HepG2 (cell line): ENCODE data around the gene PLXNC1. TPM values are rescaled to one million over a fixed set of nuclear protein-coding genes. Genes with fewer than 3 reads are reported as not detected.
A peak's percentile ranks its signal among the peaks of the same experiment; 100 is the strongest.

Source experiments
- ARID2 ChIP-seq: sonication (generic); formaldehyde crosslinking; IDR thresholded peaks from 2 replicates; pipeline ENCODE4 v1.8.1; 2022; ENCODE audit warnings: mild to moderate bottlenecking, missing genetic modification reagents, borderline replicate concordance
- CAMTA2 ChIP-seq: sonication (generic); formaldehyde crosslinking; IDR thresholded peaks from 2 replicates; pipeline ENCODE4 v1.4.0; 2020; ENCODE audit warnings: mild to moderate bottlenecking, missing genetic modification reagents, borderline replicate concordance
- CBFB ChIP-seq: sonication (generic); formaldehyde crosslinking; IDR thresholded peaks from 2 replicates; pipeline ENCODE4 v1.4.0; 2020; ENCODE audit warnings: missing genetic modification reagents
- EED ChIP-seq: sonication (generic); formaldehyde crosslinking; IDR thresholded peaks from 2 replicates; pipeline ENCODE4 v1.5.0; 2020; ENCODE audit warnings: mild to moderate bottlenecking, missing genetic modification reagents
- HOXA5 ChIP-seq: sonication (generic); formaldehyde crosslinking; IDR thresholded peaks from 2 replicates; pipeline ENCODE4 v1.4.0; 2020; ENCODE audit warnings: missing genetic modification reagents
- KDM2A ChIP-seq: sonication (generic); formaldehyde crosslinking; IDR thresholded peaks from 2 replicates; pipeline ENCODE4 v1.4.0; 2020; ENCODE audit warnings: low read depth, missing genetic modification reagents, borderline replicate concordance
- NAIF1 ChIP-seq: sonication (generic); formaldehyde crosslinking; IDR thresholded peaks from 2 replicates; pipeline ENCODE4 v1.5.0; 2020; ENCODE audit warnings: mild to moderate bottlenecking, missing genetic modification reagents, borderline replicate concordance
- RAD21 ChIP-seq: fragments of 450-650 bp; formaldehyde crosslinking; IDR thresholded peaks from 2 replicates; pipeline ENCODE4 v1.5.0; 2020; ENCODE audit warnings: mild to moderate bottlenecking
- RBM22 ChIP-seq: fragments of 200-400 bp; formaldehyde crosslinking; optimal IDR thresholded peaks from 2 replicates; pipeline ENCODE3; 2017; ENCODE audit warnings: mild to moderate bottlenecking, low read length, moderate library complexity
- YEATS4 ChIP-seq: sonication (generic); formaldehyde crosslinking; IDR thresholded peaks from 2 replicates; pipeline ENCODE4 v1.4.0; 2020; ENCODE audit warnings: missing genetic modification reagents, borderline replicate concordance
- ZMYM3 ChIP-seq: sonication (generic); formaldehyde crosslinking; IDR thresholded peaks from 2 replicates; pipeline ENCODE4 v1.5.1; 2020; ENCODE audit warnings: mild to moderate bottlenecking, missing genetic modification reagents
- ZNF234 ChIP-seq: sonication (generic); formaldehyde crosslinking; conservative IDR thresholded peaks from 2 replicates; pipeline ENCODE4 v1.5.1; 2020; ENCODE audit warnings: mild to moderate bottlenecking, missing genetic modification reagents
- ZNF547 ChIP-seq: sonication (generic); formaldehyde crosslinking; IDR thresholded peaks from 2 replicates; pipeline ENCODE4 v1.5.1; 2020; ENCODE audit warnings: mild to moderate bottlenecking, missing genetic modification reagents
- ZNF589 ChIP-seq: sonication (generic); formaldehyde crosslinking; conservative IDR thresholded peaks from 2 replicates; pipeline ENCODE4 v1.8.0; 2022; ENCODE audit warnings: mild to moderate bottlenecking, moderate library complexity, missing genetic modification reagents
- ZNF720 ChIP-seq: sonication (generic); formaldehyde crosslinking; IDR thresholded peaks from 2 replicates; pipeline ENCODE4 v1.4.0; 2020; ENCODE audit warnings: missing genetic modification reagents
- ZNF841 ChIP-seq: sonication (generic); formaldehyde crosslinking; IDR thresholded peaks from 2 replicates; pipeline ENCODE4 v1.8.1; 2023; ENCODE audit warnings: missing genetic modification reagents, borderline replicate concordance
- polyA plus RNA-seq, 8 experiments: library from polyadenylated mRNA; depleted of rRNA in 3 of 8; stranded (reverse) in 7 of 8; unstranded in 1 of 8; fragments of >200 nt; fragmentation: Illumina TruSeq in 4 of 8; extraction: Trizol in 4 of 8; gene quantifications; 2 replicates each; pipeline versions ENCODE4 v1.2.1 to v1.2.3, GENCODE V29; 2011 to 2016; ENCODE audit warnings: low read depth in 4 of 8, missing spikeins in 1 of 8, mixed read lengths in 1 of 8; ENCODE audit not compliant: insufficient read depth in 1 of 8
- total RNA-seq, 5 experiments: library from RNA; depleted of rRNA; stranded (reverse); fragments of >200 nt; fragmentation: Illumina TruSeq; extraction: Trizol; gene quantifications; 2 replicates each; pipeline ENCODE4 v1.2.3, GENCODE V29; 2016; ENCODE audit warnings: low read depth in 1 of 5
- TF ChIP-seq, protein P1 (sequence below): sonication (generic); formaldehyde crosslinking; IDR thresholded peaks from 2 replicates; pipeline ENCODE4 v1.4.0; 2020; ENCODE audit warnings: mild to moderate bottlenecking, missing genetic modification reagents
- TF ChIP-seq, protein P2 (sequence below): sonication (generic); formaldehyde crosslinking; IDR thresholded peaks from 2 replicates; pipeline ENCODE4 v1.8.0; 2022; ENCODE audit warnings: mild to moderate bottlenecking, missing genetic modification reagents, moderate library complexity
- TF ChIP-seq, protein P3 (sequence below): IDR thresholded peaks from 2 replicates; pipeline ENCODE4 v1.6.1; 2012; ENCODE audit warnings: low read depth, low read length, improper control_type of control experiment

PLXNC1 gene
- total and polyA plus RNA-seq, 2 of the 13 experiments (the other 11 are each of a cell fraction or from before 2014, with no cell fraction given), result 6.6 to 11.2 TPM

DNA sequence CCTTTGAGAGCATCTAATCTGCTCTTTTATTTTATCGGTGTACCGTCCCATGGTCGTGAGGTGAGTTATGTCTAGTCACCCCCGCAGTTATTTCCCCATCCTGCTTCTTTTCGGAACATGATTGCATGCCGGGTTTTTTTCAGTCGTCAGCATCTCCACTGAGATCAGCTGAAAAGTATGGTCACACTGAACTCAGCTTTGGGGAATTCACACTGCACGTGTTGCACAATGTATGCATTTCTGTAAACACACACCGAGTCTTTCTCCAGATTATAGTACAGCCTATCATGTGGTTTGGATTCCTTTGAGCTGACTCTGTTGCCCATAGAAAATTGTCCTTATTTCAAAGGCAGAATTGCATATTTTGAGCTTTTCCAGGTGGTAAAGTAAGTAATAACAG lies 24.6 kb downstream of the PLXNC1 start (continued):
- no peak for TF ChIP-seq ARID2
- TF ChIP-seq ZNF720 (CRISPR knock-in tag), result no peak
- no peak for TF ChIP-seq EED (CRISPR knock-in tag)
- TF ChIP-seq, protein P1, sequence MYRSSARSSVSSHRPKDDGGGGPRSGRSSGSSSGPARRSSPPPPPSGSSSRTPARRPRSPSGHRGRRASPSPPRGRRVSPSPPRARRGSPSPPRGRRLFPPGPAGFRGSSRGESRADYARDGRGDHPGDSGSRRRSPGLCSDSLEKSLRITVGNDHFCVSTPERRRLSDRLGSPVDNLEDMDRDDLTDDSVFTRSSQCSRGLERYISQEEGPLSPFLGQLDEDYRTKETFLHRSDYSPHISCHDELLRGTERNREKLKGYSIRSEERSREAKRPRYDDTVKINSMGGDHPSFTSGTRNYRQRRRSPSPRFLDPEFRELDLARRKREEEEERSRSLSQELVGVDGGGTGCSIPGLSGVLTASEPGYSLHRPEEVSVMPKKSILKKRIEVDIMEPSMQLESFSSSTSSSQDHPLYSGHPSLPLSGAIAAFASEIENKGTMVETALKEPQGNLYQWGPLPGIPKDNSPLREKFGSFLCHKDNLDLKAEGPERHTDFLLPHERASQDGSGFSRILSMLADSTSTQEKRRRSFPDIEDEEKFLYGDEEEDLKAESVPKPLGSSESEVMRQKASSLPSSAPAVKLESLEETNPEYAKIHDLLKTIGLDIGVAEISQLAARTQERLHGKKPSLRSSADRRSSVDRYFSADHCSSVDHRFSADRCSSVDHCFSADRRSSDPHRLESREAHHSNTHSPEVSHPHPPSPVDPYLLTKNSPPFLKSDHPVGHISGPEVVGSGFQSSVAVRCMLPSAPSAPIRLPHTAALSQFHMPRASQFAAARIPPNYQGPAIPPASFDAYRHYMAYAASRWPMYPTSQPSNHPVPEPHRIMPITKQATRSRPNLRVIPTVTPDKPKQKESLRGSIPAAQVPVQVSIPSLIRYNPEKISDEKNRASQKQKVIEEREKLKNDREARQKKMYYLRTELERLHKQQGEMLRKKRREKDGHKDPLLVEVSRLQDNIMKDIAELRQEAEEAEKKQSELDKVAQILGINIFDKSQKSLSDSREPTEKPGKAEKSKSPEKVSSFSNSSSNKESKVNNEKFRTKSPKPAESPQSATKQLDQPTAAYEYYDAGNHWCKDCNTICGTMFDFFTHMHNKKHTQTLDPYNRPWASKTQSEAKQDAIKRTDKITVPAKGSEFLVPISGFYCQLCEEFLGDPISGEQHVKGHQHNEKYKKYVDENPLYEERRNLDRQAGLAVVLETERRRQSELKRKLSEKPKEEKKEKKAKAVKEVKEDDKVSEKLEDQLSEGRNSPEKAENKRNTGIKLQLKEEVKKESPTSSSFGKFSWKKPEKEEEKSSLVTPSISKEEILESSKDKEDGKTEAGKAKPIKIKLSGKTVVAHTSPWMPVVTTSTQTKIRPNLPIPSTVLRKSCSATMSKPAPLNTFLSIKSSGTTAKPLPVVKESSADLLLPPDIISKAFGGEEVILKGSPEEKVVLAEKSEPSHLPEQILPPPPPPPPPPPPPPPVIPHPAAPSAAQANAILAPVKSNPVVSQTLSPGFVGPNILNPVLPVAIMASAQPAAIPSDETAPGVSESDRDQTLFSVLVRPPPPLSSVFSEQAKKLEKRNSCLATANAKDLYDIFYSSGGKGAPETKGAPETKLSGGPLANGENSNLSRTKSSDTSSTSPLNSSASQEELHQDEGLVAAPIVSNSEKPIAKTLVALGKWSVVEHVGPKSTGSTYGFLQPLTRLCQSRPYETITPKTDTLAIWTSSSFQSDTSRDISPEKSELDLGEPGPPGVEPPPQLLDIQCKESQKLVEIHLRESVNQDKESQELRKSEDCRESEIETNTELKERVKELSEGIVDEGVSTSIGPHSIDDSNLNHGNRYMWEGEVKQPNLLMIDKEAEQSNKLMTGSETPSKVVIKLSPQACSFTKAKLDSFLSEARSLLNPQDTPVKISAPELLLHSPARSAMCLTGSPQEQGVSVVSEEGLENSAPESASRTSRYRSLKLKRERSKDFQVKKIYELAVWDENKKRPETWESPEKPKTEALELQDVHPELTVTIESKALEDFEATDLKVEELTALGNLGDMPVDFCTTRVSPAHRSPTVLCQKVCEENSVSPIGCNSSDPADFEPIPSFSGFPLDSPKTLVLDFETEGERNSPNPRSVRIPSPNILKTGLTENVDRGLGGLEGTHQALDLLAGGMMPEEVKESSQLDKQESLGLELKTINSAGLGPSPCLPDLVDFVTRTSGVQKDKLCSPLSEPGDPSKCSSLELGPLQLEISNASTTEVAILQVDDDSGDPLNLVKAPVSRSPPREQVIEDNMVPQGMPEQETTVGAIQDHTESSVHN (CRISPR knock-in tag), result no peak
- TF ChIP-seq YEATS4, result no peak
- TF ChIP-seq ZMYM3 (CRISPR knock-in tag), result no peak
- TF ChIP-seq, protein P2, sequence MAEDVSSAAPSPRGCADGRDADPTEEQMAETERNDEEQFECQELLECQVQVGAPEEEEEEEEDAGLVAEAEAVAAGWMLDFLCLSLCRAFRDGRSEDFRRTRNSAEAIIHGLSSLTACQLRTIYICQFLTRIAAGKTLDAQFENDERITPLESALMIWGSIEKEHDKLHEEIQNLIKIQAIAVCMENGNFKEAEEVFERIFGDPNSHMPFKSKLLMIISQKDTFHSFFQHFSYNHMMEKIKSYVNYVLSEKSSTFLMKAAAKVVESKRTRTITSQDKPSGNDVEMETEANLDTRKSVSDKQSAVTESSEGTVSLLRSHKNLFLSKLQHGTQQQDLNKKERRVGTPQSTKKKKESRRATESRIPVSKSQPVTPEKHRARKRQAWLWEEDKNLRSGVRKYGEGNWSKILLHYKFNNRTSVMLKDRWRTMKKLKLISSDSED (CRISPR knock-in tag), result no peak
- no peak for TF ChIP-seq KDM2A (CRISPR knock-in tag)
- TF ChIP-seq HOXA5, result no peak
- no peak for TF ChIP-seq RBM22
- no peak for TF ChIP-seq NAIF1 (CRISPR knock-in tag)
- TF ChIP-seq CAMTA2 (CRISPR knock-in tag), result no peak
- TF ChIP-seq RAD21 (CRISPR knock-in tag), result no peak
- no peak for TF ChIP-seq ZNF589 (CRISPR knock-in tag)
- TF ChIP-seq, protein P3, sequence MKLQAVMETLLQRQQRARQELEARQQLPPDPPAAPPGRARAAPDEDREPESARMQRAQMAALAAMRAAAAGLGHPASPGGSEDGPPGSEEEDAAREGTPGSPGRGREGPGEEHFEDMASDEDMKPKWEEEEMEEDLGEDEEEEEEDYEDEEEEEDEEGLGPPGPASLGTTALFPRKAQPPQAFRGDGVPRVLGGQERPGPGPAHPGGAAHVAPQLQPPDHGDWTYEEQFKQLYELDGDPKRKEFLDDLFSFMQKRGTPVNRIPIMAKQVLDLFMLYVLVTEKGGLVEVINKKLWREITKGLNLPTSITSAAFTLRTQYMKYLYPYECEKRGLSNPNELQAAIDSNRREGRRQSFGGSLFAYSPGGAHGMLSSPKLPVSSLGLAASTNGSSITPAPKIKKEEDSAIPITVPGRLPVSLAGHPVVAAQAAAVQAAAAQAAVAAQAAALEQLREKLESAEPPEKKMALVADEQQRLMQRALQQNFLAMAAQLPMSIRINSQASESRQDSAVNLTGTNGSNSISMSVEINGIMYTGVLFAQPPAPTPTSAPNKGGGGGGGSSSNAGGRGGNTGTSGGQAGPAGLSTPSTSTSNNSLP, result no peak
- no peak for TF ChIP-seq ZNF547 (CRISPR knock-in tag)
- no peak for TF ChIP-seq ZNF234 (CRISPR knock-in tag)
- TF ChIP-seq CBFB (CRISPR knock-in tag), result 0 out of 2 replicates have a peak, but pooled peaks have one; percentile 47
- TF ChIP-seq ZNF841 (CRISPR knock-in tag), result no peak
